ENCODE data around the gene B4GALNT3.
"Not testable (repeated sequence)": the region's sequence is repeated elsewhere in the genome, so short reads cannot be mapped to it uniquely, and the experiment has no call there.

The B4GALNT3 gene

GRCh38 chr12:571795-572531 is 112.2 kb downstream of the B4GALNT3 start:
- no peak for DNase-seq (ENCODE audit: extremely low read depth, low read depth)
- no peak for TF ChIP-seq CTCF (IDR thresholded peaks at IDR 0.05; ENCODE audit: low read depth, low read length)

GRCh38 chr12:572532-572899 is 112.8 kb downstream of the B4GALNT3 start:
- no peak for DNase-seq (ENCODE audit: extremely low read depth, low read depth)
- TF ChIP-seq CTCF (IDR thresholded peaks at IDR 0.05; ENCODE audit: low read depth, low read length): no peak

- no peak for DNase-seq (ENCODE audit: extremely low read depth, low read depth)
- TF ChIP-seq CTCF (IDR thresholded peaks at IDR 0.05; ENCODE audit: low read depth, low read length): no peak
These were observed 113.5 kb downstream of the B4GALNT3 start for GRCh38 chr12:573232-573631.

- no peak for DNase-seq (ENCODE audit: extremely low read depth, low read depth)
- TF ChIP-seq CTCF (IDR thresholded peaks at IDR 0.05; ENCODE audit: low read depth, low read length): no peak
These were observed 114.9 kb downstream of the B4GALNT3 start for GRCh38 chr12:574475-575128.

GRCh38 chr12:575129-575502 is 115.4 kb downstream of the B4GALNT3 start:
- no peak for DNase-seq (ENCODE audit: extremely low read depth, low read depth)

GRCh38 chr12:575948-576614 is 116.3 kb downstream of the B4GALNT3 start:
- TF ChIP-seq CTCF (IDR thresholded peaks at IDR 0.05; ENCODE audit: low read depth, low read length): peak; percentile 70
- DNase-seq (ENCODE audit: extremely low read depth, low read depth): no peak

More at GRCh38 chr12:575129-575502, 115.4 kb downstream of the B4GALNT3 start:
- TF ChIP-seq CTCF (IDR thresholded peaks at IDR 0.05; ENCODE audit: low read depth, low read length): no peak

GRCh38 chr12:576615-577110 is 116.9 kb downstream of the B4GALNT3 start:
- TF ChIP-seq CTCF (IDR thresholded peaks at IDR 0.05; ENCODE audit: low read depth, low read length): no peak
- no peak for DNase-seq (ENCODE audit: extremely low read depth, low read depth)

GRCh38 chr12:577994-578747 is 118.4 kb downstream of the B4GALNT3 start:
- DNase-seq (ENCODE audit: extremely low read depth, low read depth): not testable (repeated sequence)

Measured in AG09319 (cell line).